ENCODE results near the gene NPIPB2. TPM values are rescaled to one million over a fixed set of nuclear protein-coding genes. Genes with fewer than 3 reads are reported as not detected.
A peak's percentile ranks its signal among the peaks of the same experiment; 100 is the strongest.

The NPIPB2 gene
- polyA plus RNA-seq, 3 donors = 0.81 to 14.4 TPM; not detected in 1

DNA sequence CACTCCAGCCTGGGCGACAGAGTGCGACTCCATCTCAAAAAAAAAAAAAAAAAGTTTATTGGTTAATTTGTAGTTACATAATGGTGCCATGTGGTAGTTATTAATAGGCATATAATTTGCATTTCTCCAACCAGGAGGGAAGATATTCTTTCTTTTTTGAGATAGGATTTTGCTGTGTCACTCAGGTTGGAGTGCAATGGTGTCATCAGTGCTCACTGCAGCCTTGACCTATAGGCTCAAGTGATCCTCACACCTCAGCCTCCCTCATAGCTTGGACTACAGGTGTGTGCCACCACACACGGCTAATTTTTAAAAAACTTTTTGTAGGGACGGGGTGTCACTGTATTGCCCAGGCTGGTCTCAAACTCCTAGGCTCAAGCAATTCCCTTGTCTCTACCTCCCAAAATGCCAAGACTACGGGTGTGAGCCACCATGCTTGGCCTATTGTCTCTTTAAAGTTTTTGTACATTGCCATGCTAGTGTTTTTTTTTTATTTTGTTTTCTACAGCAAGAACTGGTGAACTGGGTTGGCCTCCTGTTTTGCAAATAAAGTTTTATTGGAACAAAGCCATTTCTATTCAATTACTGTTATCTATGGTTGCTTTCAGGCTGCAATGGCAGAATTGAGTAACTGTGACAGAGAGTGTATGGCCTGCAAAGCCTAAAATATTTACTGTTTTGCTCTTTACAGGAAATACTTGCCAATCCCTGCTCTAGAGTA, 46.6 kb upstream of the NPIPB2 start:
- peaks cover 52% of the 10 kb centered on the region for H3K4me1 Mint-ChIP-seq
- WGBS (ENCODE audit: insufficient coverage) = 43% methylated on average over 2 of the region's 5 CpGs
- Histone ChIP-seq H3K27me3 (ENCODE audit: control insufficient read depth in 2 of 2, insufficient read depth in 2 of 2, low read length in 2 of 2) (no peaks in the 10 kb centered on the region), H2AFZ (ENCODE audit: insufficient read depth, low read depth, low read length, poor library complexity, severe bottlenecking) (no peak overlapping the region), H3K79me2 (ENCODE audit: insufficient read depth, low read length) (peaks cover 99% of the 10 kb centered on the region), H3K36me3 (replicated peaks in 1 of 2; ENCODE audit: control insufficient read depth in 1 of 2, insufficient read depth in 2 of 2, low read length in 2 of 2) (peaks cover 4 to 28% of the 10 kb centered on the region in 2 donors), H4K20me1 (ENCODE audit: insufficient read depth, low read length) (peaks cover 37% of the 10 kb centered on the region), H3K4me3 (replicated peaks in 1 of 3; ENCODE audit: low read depth in 2 of 3, low read length in 3 of 3) (no peak overlapping the region), H3K9ac (ENCODE audit: insufficient read depth, low read length, poor library complexity, severe bottlenecking) (no peak overlapping the region), H3K9me3 (replicated peaks in 1 of 2; ENCODE audit: control insufficient read depth in 1 of 2, insufficient read depth in 1 of 2, low read length in 2 of 2) (no peaks in the 10 kb centered on the region), H3K4me2 (replicated peaks; ENCODE audit: extremely low read depth, low read length, poor library complexity, severe bottlenecking) (no peak overlapping the region), H3K4me1 (ENCODE audit: control insufficient read depth in 1 of 2, insufficient read depth in 2 of 2, low read length in 2 of 2) (peaks cover 37 to 48% of the 10 kb centered on the region in 2 donors), H3K27ac (ENCODE audit: low read depth in 1 of 2, low read length in 2 of 2) (peak overlapping the region in 1 of 2 donors; percentile 59)
- DNase-seq = no peak
- peaks cover 0 to 1% (median 0%) of the 10 kb centered on the region in 3 donors for H3K27me3 Mint-ChIP-seq (ENCODE audit: low read depth in 3 of 3)
- TF ChIP-seq, protein P1, sequence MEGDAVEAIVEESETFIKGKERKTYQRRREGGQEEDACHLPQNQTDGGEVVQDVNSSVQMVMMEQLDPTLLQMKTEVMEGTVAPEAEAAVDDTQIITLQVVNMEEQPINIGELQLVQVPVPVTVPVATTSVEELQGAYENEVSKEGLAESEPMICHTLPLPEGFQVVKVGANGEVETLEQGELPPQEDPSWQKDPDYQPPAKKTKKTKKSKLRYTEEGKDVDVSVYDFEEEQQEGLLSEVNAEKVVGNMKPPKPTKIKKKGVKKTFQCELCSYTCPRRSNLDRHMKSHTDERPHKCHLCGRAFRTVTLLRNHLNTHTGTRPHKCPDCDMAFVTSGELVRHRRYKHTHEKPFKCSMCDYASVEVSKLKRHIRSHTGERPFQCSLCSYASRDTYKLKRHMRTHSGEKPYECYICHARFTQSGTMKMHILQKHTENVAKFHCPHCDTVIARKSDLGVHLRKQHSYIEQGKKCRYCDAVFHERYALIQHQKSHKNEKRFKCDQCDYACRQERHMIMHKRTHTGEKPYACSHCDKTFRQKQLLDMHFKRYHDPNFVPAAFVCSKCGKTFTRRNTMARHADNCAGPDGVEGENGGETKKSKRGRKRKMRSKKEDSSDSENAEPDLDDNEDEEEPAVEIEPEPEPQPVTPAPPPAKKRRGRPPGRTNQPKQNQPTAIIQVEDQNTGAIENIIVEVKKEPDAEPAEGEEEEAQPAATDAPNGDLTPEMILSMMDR (IDR thresholded peaks at IDR 0.05) = no peak
- no peaks in the 10 kb centered on the region for H3K9me3 Mint-ChIP-seq
- H3K27ac Mint-ChIP-seq = peak overlapping the region in 4 of 7 donors; percentile 61 to 82 (median 70)
- H3K36me3 Mint-ChIP-seq = peaks cover 11 to 28% of the 10 kb centered on the region in 2 donors
- intact Hi-C loops (cut with micrococcal nuclease) = no loop called here
- H3K4me3 Mint-ChIP-seq = no peak overlapping the region

GRCh38 chr16:11986521-11987057, 44.7 kb upstream of the NPIPB2 start:
- Histone ChIP-seq H3K4me2 (replicated peaks; ENCODE audit: extremely low read depth, low read length, poor library complexity, severe bottlenecking) (no peak overlapping the region), H4K20me1 (ENCODE audit: insufficient read depth, low read length) (peaks cover 56% of the 10 kb centered on the region), H3K4me1 (ENCODE audit: control insufficient read depth in 1 of 2, insufficient read depth in 2 of 2, low read length in 2 of 2) (peaks cover 19 to 29% of the 10 kb centered on the region in 2 donors), H2AFZ (ENCODE audit: insufficient read depth, low read depth, low read length, poor library complexity, severe bottlenecking) (no peak overlapping the region), H3K36me3 (replicated peaks in 1 of 2; ENCODE audit: control insufficient read depth in 1 of 2, insufficient read depth in 2 of 2, low read length in 2 of 2) (peaks cover 4 to 30% of the 10 kb centered on the region in 2 donors), H3K27me3 (ENCODE audit: control insufficient read depth in 2 of 2, insufficient read depth in 2 of 2, low read length in 2 of 2) (no peaks in the 10 kb centered on the region), H3K79me2 (ENCODE audit: insufficient read depth, low read length) (peaks cover 99% of the 10 kb centered on the region), H3K4me3 (replicated peaks in 1 of 3; ENCODE audit: low read depth in 2 of 3, low read length in 3 of 3) (no peak overlapping the region), H3K9me3 (replicated peaks in 1 of 2; ENCODE audit: control insufficient read depth in 1 of 2, insufficient read depth in 1 of 2, low read length in 2 of 2) (no peaks in the 10 kb centered on the region), H3K9ac (ENCODE audit: insufficient read depth, low read length, poor library complexity, severe bottlenecking) (no peak overlapping the region), H3K27ac (ENCODE audit: low read depth in 1 of 2, low read length in 2 of 2) (no peak overlapping the region)
- Mint-ChIP-seq H3K9me3 (no peaks in the 10 kb centered on the region), H3K36me3 (peaks cover 11 to 24% of the 10 kb centered on the region in 2 donors), H3K27me3 (ENCODE audit: low read depth in 3 of 3) (peaks cover 0 to 1% (median 0%) of the 10 kb centered on the region in 3 donors), H3K4me3 (no peak overlapping the region), H3K27ac (no peak overlapping the region), H3K4me1 (peaks cover 35% of the 10 kb centered on the region)
- TF ChIP-seq, protein P1 (IDR thresholded peaks at IDR 0.05) = no peak
- no peak for DNase-seq
- intact Hi-C loops (cut with micrococcal nuclease) = no loop called here
- 100% methylated on average over 7 of the region's 12 CpGs for WGBS (ENCODE audit: insufficient coverage)

Measured in CD14-positive monocyte (primary cell).